GM19099 (cell line): ENCODE data around the gene ABHD12.

Source experiments
- POLR2A ChIP-seq: IDR thresholded peaks from 3 replicates; pipeline ENCODE4 v1.6.1; 2011; ENCODE audit warnings: low read depth; ENCODE audit not compliant: insufficient read length; ENCODE audit errors: extremely low read depth

Gene ABHD12

DNA sequence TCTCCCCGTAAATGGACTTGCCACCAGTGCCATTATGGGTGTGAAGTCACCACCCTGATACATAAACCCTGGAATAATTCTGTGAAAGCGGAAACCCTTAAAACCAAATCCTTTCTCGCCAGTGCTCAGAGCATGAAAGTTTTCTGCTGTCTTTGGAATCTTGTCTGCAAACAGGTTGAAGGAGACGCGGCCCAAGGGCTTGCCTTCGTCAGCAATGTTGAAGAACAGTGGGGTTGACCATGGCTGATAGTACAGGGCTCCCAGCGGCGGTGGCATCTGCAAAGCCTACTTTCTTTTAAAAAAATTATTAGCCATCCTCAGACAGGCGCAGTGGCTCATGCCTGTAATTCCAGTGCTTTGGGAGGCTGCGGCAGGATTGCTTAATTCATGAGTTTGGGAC lies 22.1 kb downstream of the ABHD12 start:
- TF ChIP-seq POLR2A: no peak

GRCh38 chr20:25364879-25365699 lies 25.5 kb downstream of the ABHD12 start:
- TF ChIP-seq POLR2A: no peak

DNA sequence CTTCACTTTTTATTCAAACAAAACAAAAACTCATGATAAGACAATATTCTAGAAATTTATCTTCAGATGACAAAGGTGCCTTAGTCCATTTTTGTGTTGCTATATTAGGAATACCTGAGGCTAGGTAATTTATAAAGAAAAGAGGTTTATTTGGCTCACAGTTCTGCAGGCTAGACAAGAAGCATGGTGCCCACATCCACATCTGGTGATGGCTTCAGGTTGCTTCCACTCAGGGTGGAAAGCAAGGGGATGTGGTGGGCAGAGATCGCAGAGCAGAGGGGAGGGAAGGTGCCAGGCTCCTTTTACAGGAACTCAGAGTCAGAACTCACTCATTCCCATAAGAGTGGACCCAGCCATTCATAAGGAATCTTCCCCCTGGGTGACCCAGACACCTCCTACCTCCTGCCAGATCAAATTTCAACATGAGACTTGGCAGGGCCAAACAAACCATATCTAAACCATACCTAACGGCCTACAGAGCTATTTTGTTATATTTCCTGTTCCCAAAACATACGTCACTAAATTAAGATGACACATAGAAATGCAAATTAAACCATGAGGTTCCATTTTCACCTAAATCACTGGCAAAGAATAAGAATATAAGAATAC lies 26.4 kb downstream of the ABHD12 start:
- no peak for TF ChIP-seq POLR2A

- TF ChIP-seq POLR2A: no peak
These were observed 29.4 kb downstream of the ABHD12 start for GRCh38 chr20:25361287-25361683.

GRCh38 chr20:25360631-25361286 lies 29.9 kb downstream of the ABHD12 start:
- TF ChIP-seq POLR2A: no peak

DNA sequence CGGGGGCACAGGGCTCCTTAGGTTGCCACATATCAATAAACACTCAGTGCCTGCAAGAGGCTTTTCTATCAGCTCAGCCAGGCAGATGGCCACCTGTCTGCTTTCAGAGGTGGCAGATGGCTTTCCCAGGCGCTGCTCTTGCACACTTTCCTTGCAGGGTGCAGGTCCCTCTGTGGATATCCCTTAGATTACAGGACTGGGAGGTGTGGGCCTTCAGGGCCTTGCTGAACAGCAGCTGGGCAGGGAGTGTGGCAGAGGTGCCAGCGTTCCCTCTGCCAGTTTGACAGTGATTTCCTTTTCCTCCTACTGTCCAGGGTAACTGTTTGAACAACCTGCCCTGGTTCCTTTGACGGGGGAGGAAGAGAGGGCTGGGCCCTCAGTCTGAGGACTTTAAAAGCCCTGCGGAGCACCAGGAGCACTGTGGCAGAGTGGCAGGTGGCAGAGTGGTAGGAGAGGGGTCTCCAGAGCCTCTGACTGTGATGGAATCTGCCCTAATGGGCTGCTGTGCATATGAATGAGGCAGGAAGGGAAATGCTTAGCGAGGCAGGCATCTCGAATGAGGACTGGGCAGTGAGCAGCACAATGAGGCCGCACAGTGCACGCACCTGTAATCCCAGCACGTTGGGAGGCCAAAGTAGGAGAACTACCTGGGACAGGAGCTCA lies 34.2 kb downstream of the ABHD12 start:
- no peak for TF ChIP-seq POLR2A

DNA sequence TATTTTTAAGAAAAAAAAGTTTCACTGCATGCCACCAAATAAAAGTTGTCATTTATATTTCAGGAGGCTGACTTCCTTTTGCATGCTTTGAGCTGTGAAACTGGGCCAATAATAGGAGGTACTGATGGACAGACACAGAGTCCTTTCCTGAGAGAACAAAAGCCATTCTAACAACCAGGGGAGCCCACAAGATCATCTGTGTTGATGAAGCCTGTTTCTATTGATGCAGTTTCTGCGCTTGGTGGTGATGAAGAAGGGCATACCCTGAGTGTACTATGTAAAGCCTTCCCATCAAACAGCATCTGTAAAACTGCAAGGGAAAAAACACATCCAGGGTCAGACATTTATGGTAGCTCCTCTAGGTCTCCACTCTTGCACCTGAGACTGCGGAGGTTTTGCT lies 34.8 kb downstream of the ABHD12 start:
- TF ChIP-seq POLR2A: no peak

- TF ChIP-seq POLR2A: no peak
These were observed 35.5 kb downstream of the ABHD12 start for GRCh38 chr20:25355011-25355595.

GRCh38 chr20:25353747-25354705 lies 36.6 kb downstream of the ABHD12 start:
- no peak for TF ChIP-seq POLR2A

DNA sequence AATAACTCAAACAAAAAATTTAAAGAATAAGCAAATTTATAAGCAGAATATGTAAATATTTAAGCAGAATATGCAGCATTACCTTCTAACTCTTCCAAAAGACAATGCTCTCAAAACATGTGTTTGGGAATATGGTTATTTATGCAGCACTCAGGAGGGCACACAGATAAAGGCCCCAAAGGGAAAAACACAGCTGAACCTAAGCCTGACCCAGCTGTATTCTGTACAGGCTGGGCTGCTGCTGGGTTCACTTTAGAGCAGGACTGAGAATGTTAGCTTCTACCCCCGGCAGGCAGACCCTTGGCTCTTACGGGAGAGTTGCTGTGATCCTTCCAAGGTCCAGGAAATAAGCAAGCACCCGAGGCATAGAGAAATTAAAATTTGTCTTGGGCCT lies 37.3 kb downstream of the ABHD12 start:
- no peak for TF ChIP-seq POLR2A

DNA sequence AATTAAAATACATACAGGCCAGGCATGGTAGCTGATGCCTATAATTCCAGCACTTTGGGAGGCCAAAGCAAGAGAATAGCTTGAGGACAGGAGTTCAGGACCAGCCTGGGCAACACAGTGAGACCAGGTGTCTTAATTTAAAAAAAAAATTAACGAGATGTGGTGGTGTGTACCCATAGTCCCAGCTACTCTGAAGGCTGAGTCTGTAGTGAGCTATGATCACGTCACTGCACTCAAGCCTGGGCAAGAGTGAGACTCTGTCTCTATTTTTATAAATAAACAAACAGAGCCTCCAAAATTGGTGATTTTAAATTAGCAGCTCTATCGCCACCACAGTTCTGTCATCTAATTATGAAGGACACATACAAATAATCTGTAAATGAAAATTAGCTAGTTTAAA lies 37.9 kb downstream of the ABHD12 start:
- no peak for TF ChIP-seq POLR2A

- no peak for TF ChIP-seq POLR2A
These were observed 39.6 kb downstream of the ABHD12 start for GRCh38 chr20:25351024-25351360.

GRCh38 chr20:25346349-25346748 lies 44.3 kb downstream of the ABHD12 start:
- no peak for TF ChIP-seq POLR2A

GRCh38 chr20:25345721-25346120 lies 44.9 kb downstream of the ABHD12 start:
- no peak for TF ChIP-seq POLR2A

DNA sequence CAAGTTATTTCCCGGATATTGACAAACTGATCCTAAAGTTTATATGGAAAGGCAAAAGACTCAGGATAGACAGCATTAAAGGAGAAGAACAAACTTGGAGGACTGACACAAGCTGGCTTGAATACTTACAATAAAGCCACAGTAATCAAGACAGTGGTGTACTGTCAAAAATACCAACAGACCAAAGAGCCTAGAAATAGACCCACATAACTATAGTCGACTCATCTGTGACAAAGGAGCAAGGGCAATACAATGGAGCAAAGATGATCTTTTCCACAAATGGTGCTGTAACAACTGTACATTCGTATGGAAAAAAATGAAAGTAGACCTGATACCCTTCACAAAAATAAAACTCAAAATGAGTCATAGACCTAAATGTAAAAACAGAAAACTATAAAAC lies 46.0 kb downstream of the ABHD12 start:
- no peak for TF ChIP-seq POLR2A
